Neural progenitor cell (in vitro differentiated cells): ENCODE results near the gene VWA3A.

Experiments used
- CTCF ChIP-seq: fragments of 200-600 bp; sonication (generic); IDR thresholded peaks from 2 replicates; pipeline ENCODE4 v1.5.1; 2017; ENCODE audit warnings: antibody characterized with exemption, mild to moderate bottlenecking
- EZH2 ChIP-seq: fragments of 200-600 bp; sonication (generic); IDR thresholded peaks from 2 replicates; pipeline ENCODE4 v1.6.1; 2017; ENCODE audit warnings: antibody characterized with exemption, mild to moderate bottlenecking, moderate library complexity
- EZH2phosphoT487 ChIP-seq: fragments of 200-600 bp; sonication (generic); IDR thresholded peaks from 2 replicates; pipeline ENCODE4 v1.6.1; 2017; ENCODE audit warnings: antibody characterized with exemption

- TF ChIP-seq CTCF (no peak), EZH2phosphoT487 (no peak), EZH2 (no peak)
These were observed 102.5 kb downstream of the VWA3A start for GRCh38 chr16:22194707-22195444.
